Measurements from ENCODE around the gene PTPRG.

Gene PTPRG

DNA sequence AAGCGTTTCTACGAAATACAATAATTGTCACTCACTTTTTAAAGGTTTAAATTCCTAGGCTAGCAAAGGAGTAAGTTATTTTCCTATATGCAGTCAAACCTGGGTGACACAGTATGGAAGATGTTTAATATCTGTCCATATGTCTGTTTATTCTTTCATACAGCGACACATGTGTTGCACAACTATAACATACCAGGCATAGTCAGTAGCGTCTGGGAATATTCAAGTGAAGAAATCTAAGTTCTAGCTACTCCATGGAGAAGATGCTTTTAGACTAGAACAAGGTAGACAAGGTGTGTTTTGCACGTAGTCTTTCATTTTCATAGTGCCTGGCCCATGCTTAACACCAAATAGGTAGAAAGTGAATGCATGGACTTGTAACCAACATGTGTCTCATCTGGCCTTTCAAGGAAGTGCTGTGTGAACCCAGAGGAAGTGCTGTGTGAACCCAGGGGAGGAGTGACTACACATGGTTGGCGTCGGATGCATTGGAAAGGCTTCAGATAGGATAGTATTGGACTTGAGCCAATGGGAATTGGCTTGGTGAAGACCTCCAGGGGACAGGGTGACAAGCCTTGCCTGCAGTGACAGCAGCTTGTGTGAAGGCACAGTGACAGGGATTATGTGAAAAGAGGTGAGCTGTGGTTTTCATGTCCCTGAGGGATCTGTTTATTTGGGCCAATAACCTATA, 267.0 kb downstream of the PTPRG start:
- H3K27me3 ChIP-seq (ENCODE audit: insufficient read depth, low read length, poor library complexity, severe bottlenecking), result no peaks in the 10 kb centered on the region
- no peak overlapping the region for H3K4me3 ChIP-seq (ENCODE audit: low read length, poor library complexity, severe bottlenecking)
- no peak overlapping the region for H3K4me2 ChIP-seq (ENCODE audit: low read depth, low read length, poor library complexity, severe bottlenecking)
- TF ChIP-seq, protein P1, sequence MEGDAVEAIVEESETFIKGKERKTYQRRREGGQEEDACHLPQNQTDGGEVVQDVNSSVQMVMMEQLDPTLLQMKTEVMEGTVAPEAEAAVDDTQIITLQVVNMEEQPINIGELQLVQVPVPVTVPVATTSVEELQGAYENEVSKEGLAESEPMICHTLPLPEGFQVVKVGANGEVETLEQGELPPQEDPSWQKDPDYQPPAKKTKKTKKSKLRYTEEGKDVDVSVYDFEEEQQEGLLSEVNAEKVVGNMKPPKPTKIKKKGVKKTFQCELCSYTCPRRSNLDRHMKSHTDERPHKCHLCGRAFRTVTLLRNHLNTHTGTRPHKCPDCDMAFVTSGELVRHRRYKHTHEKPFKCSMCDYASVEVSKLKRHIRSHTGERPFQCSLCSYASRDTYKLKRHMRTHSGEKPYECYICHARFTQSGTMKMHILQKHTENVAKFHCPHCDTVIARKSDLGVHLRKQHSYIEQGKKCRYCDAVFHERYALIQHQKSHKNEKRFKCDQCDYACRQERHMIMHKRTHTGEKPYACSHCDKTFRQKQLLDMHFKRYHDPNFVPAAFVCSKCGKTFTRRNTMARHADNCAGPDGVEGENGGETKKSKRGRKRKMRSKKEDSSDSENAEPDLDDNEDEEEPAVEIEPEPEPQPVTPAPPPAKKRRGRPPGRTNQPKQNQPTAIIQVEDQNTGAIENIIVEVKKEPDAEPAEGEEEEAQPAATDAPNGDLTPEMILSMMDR (conservative IDR thresholded peaks at IDR 0.05; ENCODE audit: low read length), result no peak
- TF ChIP-seq EZH2phosphoT487 (IDR thresholded peaks at IDR 0.05; ENCODE audit: borderline replicate concordance), result no peak
- H2AFZ ChIP-seq (ENCODE audit: low read length), result no peak overlapping the region
- no peaks in the 10 kb centered on the region for H3K9me3 ChIP-seq (ENCODE audit: insufficient read depth, low read depth, low read length)
- no peaks in the 10 kb centered on the region for H3K79me2 ChIP-seq (ENCODE audit: insufficient read depth, low read length)
- peaks cover 4% of the 10 kb centered on the region for H3K4me1 ChIP-seq (ENCODE audit: insufficient read depth, low read length, poor library complexity, severe bottlenecking)
- no peak overlapping the region for H3K9ac ChIP-seq (ENCODE audit: low read depth, low read length, poor library complexity, severe bottlenecking)
- H3F3A ChIP-seq (ENCODE audit: low read depth), result no peaks in the 10 kb centered on the region
- no peaks in the 10 kb centered on the region for H4K20me1 ChIP-seq (ENCODE audit: insufficient read depth, low read length, poor library complexity, severe bottlenecking)
- H3K36me3 ChIP-seq (ENCODE audit: insufficient read depth, low read length), result no peaks in the 10 kb centered on the region
- no peaks in the 10 kb centered on the region for H3K9me2 ChIP-seq (replicated peaks; ENCODE audit: low read depth, low read length)

DNA sequence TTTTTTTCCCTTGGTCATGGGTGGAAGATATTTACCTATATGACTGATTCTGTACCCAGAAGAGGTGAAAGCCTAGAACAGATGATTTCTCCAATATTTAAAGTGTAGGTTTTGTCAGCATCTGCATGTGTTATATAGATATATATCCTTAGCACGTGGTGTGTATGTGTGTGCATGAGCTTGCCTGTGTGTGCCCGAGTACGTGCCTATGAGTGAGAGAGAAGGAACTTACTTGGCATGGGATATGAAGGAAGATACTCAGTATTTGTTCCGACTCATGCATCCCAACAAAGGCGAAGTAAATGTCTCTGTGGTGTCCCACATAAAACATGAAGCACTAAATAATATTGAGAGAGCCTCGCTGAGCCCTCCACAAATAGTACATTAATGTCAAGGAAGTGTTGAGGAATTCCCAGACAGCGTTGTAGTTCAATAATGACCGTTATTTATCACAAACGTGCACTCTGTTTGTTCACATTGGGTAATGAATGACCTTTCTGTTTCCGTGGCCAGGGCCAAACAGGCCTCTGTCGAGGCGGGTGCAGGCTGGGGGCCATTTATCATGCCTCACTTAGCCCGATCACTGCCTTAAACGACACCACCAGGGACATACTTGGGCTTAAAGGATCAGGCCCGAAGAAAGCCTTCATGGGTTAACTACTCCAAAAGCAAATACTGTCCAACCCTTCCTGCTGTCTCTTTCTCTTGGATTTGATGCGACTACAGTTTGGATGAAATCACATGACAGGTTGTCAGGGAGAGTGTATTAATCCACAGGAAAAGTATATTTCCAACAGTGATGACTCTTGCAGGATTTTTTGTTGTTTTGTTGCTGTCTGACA, 267.7 kb downstream of the PTPRG start:
- no peaks in the 10 kb centered on the region for H4K20me1 ChIP-seq (ENCODE audit: insufficient read depth, low read length, poor library complexity, severe bottlenecking)
- H3K9me2 ChIP-seq (replicated peaks; ENCODE audit: low read depth, low read length), result no peaks in the 10 kb centered on the region
- H3K9me3 ChIP-seq (ENCODE audit: insufficient read depth, low read depth, low read length), result no peaks in the 10 kb centered on the region
- no peaks in the 10 kb centered on the region for H3K36me3 ChIP-seq (ENCODE audit: insufficient read depth, low read length)
- no peaks in the 10 kb centered on the region for H3K27me3 ChIP-seq (ENCODE audit: insufficient read depth, low read length, poor library complexity, severe bottlenecking)
- no peak overlapping the region for H3K9ac ChIP-seq (ENCODE audit: low read depth, low read length, poor library complexity, severe bottlenecking)
- H3F3A ChIP-seq (ENCODE audit: low read depth), result no peaks in the 10 kb centered on the region
- H3K4me1 ChIP-seq (ENCODE audit: insufficient read depth, low read length, poor library complexity, severe bottlenecking), result peaks cover 4% of the 10 kb centered on the region
- H3K4me2 ChIP-seq (ENCODE audit: low read depth, low read length, poor library complexity, severe bottlenecking), result no peak overlapping the region
- no peak overlapping the region for H2AFZ ChIP-seq (ENCODE audit: low read length)
- TF ChIP-seq EZH2phosphoT487 (IDR thresholded peaks at IDR 0.05; ENCODE audit: borderline replicate concordance), result no peak
- TF ChIP-seq, protein P1 (conservative IDR thresholded peaks at IDR 0.05; ENCODE audit: low read length), result no peak
- H3K79me2 ChIP-seq (ENCODE audit: insufficient read depth, low read length), result no peaks in the 10 kb centered on the region
- no peak overlapping the region for H3K4me3 ChIP-seq (ENCODE audit: low read length, poor library complexity, severe bottlenecking)

DNA sequence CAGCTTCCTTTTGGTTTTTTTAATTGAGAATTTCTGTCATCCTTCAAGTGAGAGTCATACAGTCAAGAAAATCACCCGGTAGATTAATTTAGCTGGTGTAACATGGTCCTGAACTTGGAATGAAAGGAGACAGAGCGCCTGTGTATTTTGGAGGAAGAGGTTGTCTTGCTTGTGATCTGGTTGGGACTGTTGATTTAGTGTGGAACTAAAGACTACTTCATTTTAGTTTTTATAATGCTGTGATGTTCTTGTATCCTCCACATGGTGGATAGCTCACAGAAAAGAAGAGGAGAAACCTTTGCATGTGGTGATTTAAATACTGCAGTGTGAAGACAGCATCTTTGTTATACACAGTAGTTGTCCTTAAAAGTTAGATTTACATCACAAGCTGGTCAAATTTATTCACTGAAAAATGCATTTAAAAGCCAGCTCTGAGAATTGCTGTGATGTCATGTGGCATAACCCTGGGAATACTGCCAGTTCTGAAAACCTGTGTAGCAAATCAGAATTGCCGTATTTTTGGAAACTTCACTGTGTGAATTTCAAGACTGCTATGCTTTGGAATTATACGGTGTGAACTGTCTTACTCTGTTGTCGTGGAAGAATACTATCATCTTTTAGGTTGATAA, 268.5 kb downstream of the PTPRG start:
- H3K27me3 ChIP-seq (ENCODE audit: insufficient read depth, low read length, poor library complexity, severe bottlenecking), result no peaks in the 10 kb centered on the region
- H3K9me3 ChIP-seq (ENCODE audit: insufficient read depth, low read depth, low read length), result no peaks in the 10 kb centered on the region
- no peaks in the 10 kb centered on the region for H4K20me1 ChIP-seq (ENCODE audit: insufficient read depth, low read length, poor library complexity, severe bottlenecking)
- no peak overlapping the region for H3K4me2 ChIP-seq (ENCODE audit: low read depth, low read length, poor library complexity, severe bottlenecking)
- no peaks in the 10 kb centered on the region for H3F3A ChIP-seq (ENCODE audit: low read depth)
- H3K4me3 ChIP-seq (ENCODE audit: low read length, poor library complexity, severe bottlenecking), result no peak overlapping the region
- no peak overlapping the region for H2AFZ ChIP-seq (ENCODE audit: low read length)
- no peaks in the 10 kb centered on the region for H3K36me3 ChIP-seq (ENCODE audit: insufficient read depth, low read length)
- H3K79me2 ChIP-seq (ENCODE audit: insufficient read depth, low read length), result no peaks in the 10 kb centered on the region
- no peak overlapping the region for H3K9ac ChIP-seq (ENCODE audit: low read depth, low read length, poor library complexity, severe bottlenecking)
- H3K9me2 ChIP-seq (replicated peaks; ENCODE audit: low read depth, low read length), result no peaks in the 10 kb centered on the region
- TF ChIP-seq EZH2phosphoT487 (IDR thresholded peaks at IDR 0.05; ENCODE audit: borderline replicate concordance), result no peak
- TF ChIP-seq, protein P1 (conservative IDR thresholded peaks at IDR 0.05; ENCODE audit: low read length), result no peak
- H3K4me1 ChIP-seq (ENCODE audit: insufficient read depth, low read length, poor library complexity, severe bottlenecking), result peaks cover 4% of the 10 kb centered on the region

All from Loucy (cell line).